Measurements from ENCODE around the gene GPAM. TPM values are rescaled to one million over a fixed set of nuclear protein-coding genes. Genes with fewer than 3 reads are reported as not detected.
"Not testable (repeated sequence)": the region's sequence is repeated elsewhere in the genome, so short reads cannot be mapped to it uniquely, and the experiment has no call there.

Gene GPAM
- total and polyA plus RNA-seq, 2 donors = 3.5 to 7.8 TPM

GRCh38 chr10:112115781-112116385, 67.7 kb downstream of the GPAM start:
- 69% methylated on average over 12 of the region's 12 CpGs for WGBS
- Histone ChIP-seq H3K36me3 (ENCODE audit: control insufficient read depth in 2 of 2, insufficient read depth in 2 of 2, low read length in 1 of 2) (no peaks in the 10 kb centered on the region), H3K9me3 (ENCODE audit: control insufficient read depth in 2 of 2, insufficient read depth in 1 of 2, low read length in 1 of 2) (no peaks in the 10 kb centered on the region), H3K4me3 (ENCODE audit: low read length in 2 of 2) (no peak overlapping the region), H3K27ac (ENCODE audit: low read depth in 1 of 2, low read length in 1 of 2) (no peak overlapping the region), H3K27me3 (ENCODE audit: control insufficient read depth in 2 of 2, insufficient read depth in 1 of 2, low read length in 1 of 2) (no peaks in the 10 kb centered on the region), H3K4me1 (ENCODE audit: control insufficient read depth in 2 of 2, insufficient read depth in 2 of 2, low read length in 2 of 2) (no peaks in the 10 kb centered on the region)
- peak in 7 of 9 donors; percentile 3 to 49 (median 13) for DNase-seq (ENCODE audit: low read depth in 6 of 9, low spot score in 9 of 9)

- not testable (repeated sequence) for H3K36me3 ChIP-seq (ENCODE audit: control insufficient read depth in 2 of 2, insufficient read depth in 2 of 2, low read length in 1 of 2); DNase-seq (ENCODE audit: low read depth in 6 of 9, low spot score in 9 of 9); H3K27me3 ChIP-seq (ENCODE audit: control insufficient read depth in 2 of 2, insufficient read depth in 1 of 2, low read length in 1 of 2); H3K27ac ChIP-seq (ENCODE audit: low read depth in 1 of 2, low read length in 1 of 2); H3K4me1 ChIP-seq (ENCODE audit: control insufficient read depth in 2 of 2, insufficient read depth in 2 of 2, low read length in 2 of 2); H3K4me3 ChIP-seq (ENCODE audit: low read length in 2 of 2); H3K9me3 ChIP-seq (ENCODE audit: control insufficient read depth in 2 of 2, insufficient read depth in 1 of 2, low read length in 1 of 2)
- WGBS = 100% methylated on average over 1 of the region's 2 CpGs
Measured at GRCh38 chr10:112109779-112110178, 73.8 kb downstream of the GPAM start.

Other genes with a start within 250 kb of the GPAM start
- 0.05 TPM for gene TECTB, start 99.6 kb upstream of the GPAM start, total RNA-seq
- gene TECTB, start 99.6 kb upstream of the GPAM start, polyA plus RNA-seq = 0.21 TPM
- 13.0 TPM for gene ACSL5, start 190.4 kb upstream of the GPAM start, total RNA-seq
- gene ACSL5, start 190.4 kb upstream of the GPAM start, polyA plus RNA-seq = 15.9 TPM

Measured in thymus (tissue), 11 donors.